ENCODE results near the gene EPO.

The EPO gene

DNA sequence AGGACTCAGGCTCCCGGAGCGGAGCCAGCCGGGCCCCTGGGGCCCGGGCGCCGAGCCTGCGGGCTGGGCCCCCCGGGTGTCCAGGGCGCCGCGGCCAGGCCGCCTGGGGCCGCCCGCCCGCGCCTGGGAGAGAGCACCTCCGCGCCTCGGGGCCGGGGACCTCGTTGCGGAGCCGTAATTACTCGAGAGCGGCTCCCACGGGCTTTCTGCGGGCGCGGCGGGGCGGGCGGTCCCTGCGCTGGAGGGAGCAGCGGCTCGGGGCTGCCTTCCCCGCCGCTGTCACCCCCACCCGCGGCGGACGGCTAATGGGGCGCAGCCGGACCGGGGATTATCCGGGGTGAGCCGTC is 45.2 kb upstream of the EPO start:
- in situ Hi-C loops (cut with MboI; ENCODE audit: low pct_unique_long_range_greater_than_20kb, low sequenced_read_pairs, unreplicated experiment): no loop called here
- DNase-seq (ENCODE audit: low spot score): peak; percentile 40
- TF ChIP-seq CTCF (IDR thresholded peaks at IDR 0.05; ENCODE audit: extremely low read depth, insufficient read depth, missing control alignments): no peak

DNA sequence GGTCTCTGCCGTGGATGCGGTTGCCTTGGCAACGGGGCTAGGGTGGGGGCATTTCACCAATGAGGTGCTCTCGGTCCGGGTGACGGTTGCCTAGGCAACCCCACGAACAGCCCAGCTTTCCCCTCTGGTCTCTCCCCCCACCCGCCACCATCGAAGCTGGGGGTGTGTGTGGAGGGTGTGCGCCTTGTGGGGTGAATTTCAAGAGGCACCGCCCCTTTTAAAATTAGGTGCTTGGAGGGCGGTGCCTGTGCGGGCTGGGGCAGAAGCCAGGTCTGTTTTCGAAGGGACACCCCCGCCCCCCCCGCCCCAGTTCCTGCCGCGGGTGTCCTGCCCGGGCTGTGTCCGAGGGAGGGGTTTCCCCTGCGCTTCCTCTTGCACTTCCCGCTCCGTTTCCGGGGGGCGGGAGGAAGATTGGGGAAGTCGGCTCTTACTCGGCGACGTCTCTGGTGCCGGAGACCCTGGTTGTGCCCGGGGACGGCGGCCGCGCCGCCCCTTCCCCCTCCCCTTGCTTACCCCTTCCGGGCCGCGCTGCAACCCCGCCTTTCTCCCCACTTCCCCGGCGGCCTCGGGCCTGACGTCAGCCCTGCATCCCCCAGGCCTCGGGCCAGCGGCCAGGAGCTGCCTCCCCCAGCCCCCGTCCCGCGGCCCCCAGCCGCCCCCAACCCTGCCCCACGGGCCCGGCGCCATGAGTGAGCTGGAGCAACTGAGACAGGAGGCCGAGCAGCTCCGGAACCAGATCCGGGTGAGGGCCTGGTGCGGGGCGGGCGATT is 44.5 kb upstream of the EPO start:
- in situ Hi-C loops (cut with MboI; ENCODE audit: low pct_unique_long_range_greater_than_20kb, low sequenced_read_pairs, unreplicated experiment): no loop called here
- no peak for TF ChIP-seq CTCF (IDR thresholded peaks at IDR 0.05; ENCODE audit: extremely low read depth, insufficient read depth, missing control alignments)

DNA sequence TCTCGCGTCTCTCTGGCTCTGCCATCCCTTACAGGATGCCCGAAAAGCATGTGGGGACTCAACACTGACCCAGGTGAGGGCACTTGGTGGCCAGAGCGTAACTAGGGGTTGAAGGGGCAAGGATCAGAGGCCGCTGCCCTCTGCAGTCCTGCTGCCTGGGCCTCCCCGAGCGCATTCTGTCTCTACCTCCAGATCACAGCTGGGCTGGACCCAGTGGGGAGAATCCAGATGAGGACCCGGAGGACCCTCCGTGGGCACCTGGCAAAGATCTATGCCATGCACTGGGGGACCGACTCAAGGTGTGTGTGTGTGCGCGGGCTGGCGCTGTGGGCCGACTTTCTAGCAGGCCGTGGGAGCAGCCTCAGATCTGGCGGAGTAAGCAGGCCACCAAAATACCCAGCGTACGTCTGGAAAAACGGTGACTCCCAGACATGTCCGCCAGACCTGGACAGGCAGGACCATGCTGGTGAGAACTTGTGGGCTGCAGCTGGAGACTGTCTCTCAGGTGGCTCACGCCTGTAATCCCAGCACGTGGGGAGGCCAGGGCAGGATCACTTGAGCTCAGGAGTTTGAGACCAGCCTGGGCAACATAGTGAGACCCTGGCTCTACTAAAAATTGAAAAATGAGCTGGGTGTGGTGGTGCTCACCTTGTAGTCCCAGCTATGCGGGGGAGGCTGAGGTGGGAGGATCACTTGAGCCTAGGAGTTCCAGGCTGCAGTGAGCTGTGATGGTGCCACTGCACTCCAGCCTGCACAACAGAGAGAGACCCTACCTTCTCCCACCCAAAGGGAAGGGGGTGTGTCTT is 43.6 kb upstream of the EPO start:
- no peak for TF ChIP-seq CTCF (IDR thresholded peaks at IDR 0.05; ENCODE audit: extremely low read depth, insufficient read depth, missing control alignments)
- in situ Hi-C loops (cut with MboI; ENCODE audit: low pct_unique_long_range_greater_than_20kb, low sequenced_read_pairs, unreplicated experiment): no loop called here
- DNase-seq (ENCODE audit: low spot score): no peak

More for the DNA sequence above, 44.5 kb upstream of the EPO start:
- DNase-seq (ENCODE audit: low spot score): peak; percentile 89

GRCh38 chr7:100677308-100678267 is 42.7 kb upstream of the EPO start:
- no peak for TF ChIP-seq CTCF (IDR thresholded peaks at IDR 0.05; ENCODE audit: extremely low read depth, insufficient read depth, missing control alignments)
- DNase-seq (ENCODE audit: low spot score): peak; percentile 21
- in situ Hi-C loops (cut with MboI; ENCODE audit: low pct_unique_long_range_greater_than_20kb, low sequenced_read_pairs, unreplicated experiment): no loop called here

DNA sequence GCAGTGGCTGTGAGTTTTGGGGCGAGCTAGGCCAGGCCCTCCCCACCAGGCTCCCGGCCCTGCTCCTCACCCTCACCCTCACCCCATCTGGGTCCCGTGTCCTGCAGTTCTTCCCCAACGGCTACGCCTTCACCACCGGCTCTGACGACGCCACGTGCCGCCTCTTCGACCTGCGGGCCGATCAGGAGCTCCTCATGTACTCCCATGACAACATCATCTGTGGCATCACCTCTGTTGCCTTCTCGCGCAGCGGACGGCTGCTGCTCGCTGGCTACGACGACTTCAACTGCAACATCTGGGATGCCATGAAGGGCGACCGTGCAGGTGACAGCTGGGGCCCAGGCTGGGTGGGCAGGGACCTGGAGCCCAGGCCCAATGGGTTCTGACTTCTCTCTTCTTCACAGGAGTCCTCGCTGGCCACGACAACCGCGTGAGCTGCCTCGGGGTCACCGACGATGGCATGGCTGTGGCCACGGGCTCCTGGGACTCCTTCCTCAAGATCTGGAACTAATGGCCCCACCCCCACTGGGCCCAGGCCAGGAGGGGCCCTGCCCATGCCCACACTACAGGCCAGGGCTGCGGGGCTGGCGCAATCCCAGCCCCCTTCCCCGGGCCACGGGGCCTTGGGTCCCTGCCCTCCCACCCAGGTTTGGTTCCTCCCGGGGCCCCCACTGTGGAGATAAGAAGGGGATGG is 41.8 kb upstream of the EPO start:
- peak; percentile 28 for DNase-seq (ENCODE audit: low spot score)
- TF ChIP-seq CTCF (IDR thresholded peaks at IDR 0.05; ENCODE audit: extremely low read depth, insufficient read depth, missing control alignments): no peak
- in situ Hi-C loops (cut with MboI; ENCODE audit: low pct_unique_long_range_greater_than_20kb, low sequenced_read_pairs, unreplicated experiment): no loop called here

All from GM13977 (cell line).